GM12874 (cell line): ENCODE measurements around the gene MOCOS.

Source experiments
- TF ChIP-seq, protein P1 (sequence below): IDR thresholded peaks from 2 replicates; pipeline ENCODE4 v1.5.1; 2011; ENCODE audit warnings: low read depth, mild to moderate bottlenecking, control low read depth, low read length, moderate library complexity; ENCODE audit not compliant: insufficient read depth

MOCOS gene

DNA sequence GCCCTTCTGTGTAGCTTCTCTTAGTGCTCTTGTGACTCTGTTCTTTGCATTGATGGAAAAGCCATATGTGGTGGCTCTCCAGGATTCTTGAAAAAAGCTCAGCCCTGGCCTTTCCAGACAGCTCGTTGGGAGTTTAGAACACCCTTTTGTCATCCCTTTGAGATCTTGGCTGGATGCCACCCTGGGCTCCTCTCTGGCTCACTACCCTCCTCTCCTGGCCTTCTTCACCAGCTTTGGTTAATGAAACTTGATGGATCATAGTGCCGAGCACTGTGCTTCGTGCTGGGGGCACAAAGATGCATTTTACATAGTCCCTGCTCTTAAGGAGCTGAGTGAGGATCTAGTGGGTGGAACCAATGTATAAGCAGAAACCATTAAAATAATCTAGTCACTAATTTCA lies 94.6 kb downstream of the MOCOS start:
- TF ChIP-seq, protein P1, sequence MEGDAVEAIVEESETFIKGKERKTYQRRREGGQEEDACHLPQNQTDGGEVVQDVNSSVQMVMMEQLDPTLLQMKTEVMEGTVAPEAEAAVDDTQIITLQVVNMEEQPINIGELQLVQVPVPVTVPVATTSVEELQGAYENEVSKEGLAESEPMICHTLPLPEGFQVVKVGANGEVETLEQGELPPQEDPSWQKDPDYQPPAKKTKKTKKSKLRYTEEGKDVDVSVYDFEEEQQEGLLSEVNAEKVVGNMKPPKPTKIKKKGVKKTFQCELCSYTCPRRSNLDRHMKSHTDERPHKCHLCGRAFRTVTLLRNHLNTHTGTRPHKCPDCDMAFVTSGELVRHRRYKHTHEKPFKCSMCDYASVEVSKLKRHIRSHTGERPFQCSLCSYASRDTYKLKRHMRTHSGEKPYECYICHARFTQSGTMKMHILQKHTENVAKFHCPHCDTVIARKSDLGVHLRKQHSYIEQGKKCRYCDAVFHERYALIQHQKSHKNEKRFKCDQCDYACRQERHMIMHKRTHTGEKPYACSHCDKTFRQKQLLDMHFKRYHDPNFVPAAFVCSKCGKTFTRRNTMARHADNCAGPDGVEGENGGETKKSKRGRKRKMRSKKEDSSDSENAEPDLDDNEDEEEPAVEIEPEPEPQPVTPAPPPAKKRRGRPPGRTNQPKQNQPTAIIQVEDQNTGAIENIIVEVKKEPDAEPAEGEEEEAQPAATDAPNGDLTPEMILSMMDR = no peak

GRCh38 chr18:36283448-36283847 lies 96.2 kb downstream of the MOCOS start:
- TF ChIP-seq, protein P1 = no peak

DNA sequence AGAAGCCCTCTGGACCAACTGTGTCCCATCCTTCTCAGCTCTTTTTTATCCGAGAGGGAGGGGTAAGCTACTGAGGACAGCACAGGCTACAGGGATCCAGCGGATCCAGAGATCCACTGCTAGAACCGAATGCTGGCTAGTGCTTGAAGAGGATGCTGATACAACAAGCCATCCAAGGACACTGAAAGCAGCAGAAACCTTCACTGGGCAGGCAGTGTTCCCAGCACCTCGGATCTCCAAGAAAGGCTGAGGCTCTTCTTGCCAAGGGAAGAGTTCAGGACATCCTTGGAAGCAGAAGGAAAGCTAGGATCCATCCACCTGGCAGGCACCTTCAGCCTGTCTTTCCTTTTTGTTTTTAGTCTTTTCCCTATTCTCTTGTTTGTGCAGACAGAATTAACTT lies 97.0 kb downstream of the MOCOS start:
- TF ChIP-seq, protein P1 = no peak

DNA sequence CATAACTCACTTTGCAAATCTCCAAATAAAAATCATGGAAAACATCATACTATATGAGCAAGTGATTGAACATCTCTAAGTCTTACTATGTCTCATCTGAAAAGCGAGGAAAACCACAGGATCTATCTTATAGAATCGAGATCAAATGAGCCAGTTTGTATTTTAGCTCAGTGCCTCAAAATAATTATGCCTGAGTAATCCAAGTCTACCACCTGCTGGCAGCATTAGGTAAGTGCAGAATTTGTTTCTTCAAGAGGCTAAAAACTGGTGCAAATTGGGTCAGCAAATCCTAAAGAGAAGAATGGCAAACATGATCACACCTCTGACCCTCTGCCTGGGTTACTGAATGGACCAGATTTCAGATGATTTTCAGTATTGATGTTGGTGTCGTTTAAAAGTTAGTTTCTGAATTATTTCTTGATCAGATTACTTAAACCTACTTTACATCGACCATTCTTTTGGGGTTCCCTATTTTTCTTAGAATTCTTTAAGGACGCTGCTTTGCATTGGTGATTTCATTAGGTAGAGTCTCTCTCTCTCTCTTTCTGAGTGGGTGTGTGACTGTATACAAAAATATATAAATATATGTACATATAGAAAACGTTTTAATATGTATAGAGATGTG lies 97.5 kb downstream of the MOCOS start:
- TF ChIP-seq, protein P1 = peak; percentile 68

DNA sequence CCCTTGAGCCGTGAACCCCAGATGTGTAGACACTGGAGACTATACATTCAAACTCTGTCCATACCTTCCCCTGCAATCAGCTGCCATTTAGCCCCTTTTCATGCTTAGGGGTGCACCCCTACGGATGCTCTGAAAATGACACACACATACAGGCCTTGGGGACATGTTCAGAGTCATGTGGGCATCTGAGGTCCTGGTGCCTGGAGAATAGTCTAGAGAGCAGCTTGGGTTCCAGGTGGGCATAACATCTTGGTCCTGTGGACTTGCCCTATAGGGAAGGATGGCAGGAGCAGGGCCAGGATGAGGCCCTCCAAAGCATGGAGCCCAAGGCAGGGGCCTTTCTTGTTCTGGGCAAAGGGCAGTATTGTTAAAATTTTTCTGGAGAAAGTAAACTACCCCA lies 100.4 kb downstream of the MOCOS start:
- TF ChIP-seq, protein P1 = no peak

GRCh38 chr18:36288689-36289088 lies 101.4 kb downstream of the MOCOS start:
- TF ChIP-seq, protein P1 = no peak

- TF ChIP-seq, protein P1 = no peak
Measured at GRCh38 chr18:36294031-36294430, 106.7 kb downstream of the MOCOS start.
